Activated T-cell treated with anti-CD3 and anti-CD28 coated beads, Interleukin-2, amount 50 U/mL, for 48 hours (primary cell): ENCODE measurements around the gene MTHFS.
"Not testable (repeated sequence)": the region's sequence is repeated elsewhere in the genome, so short reads cannot be mapped to it uniquely, and the experiment has no call there.

Experiments used
- DNase-seq, 2 experiments: peaks; one replicate each; pipeline ENCODE4 v3.0.0-alpha.2; 2020

Gene MTHFS

DNA sequence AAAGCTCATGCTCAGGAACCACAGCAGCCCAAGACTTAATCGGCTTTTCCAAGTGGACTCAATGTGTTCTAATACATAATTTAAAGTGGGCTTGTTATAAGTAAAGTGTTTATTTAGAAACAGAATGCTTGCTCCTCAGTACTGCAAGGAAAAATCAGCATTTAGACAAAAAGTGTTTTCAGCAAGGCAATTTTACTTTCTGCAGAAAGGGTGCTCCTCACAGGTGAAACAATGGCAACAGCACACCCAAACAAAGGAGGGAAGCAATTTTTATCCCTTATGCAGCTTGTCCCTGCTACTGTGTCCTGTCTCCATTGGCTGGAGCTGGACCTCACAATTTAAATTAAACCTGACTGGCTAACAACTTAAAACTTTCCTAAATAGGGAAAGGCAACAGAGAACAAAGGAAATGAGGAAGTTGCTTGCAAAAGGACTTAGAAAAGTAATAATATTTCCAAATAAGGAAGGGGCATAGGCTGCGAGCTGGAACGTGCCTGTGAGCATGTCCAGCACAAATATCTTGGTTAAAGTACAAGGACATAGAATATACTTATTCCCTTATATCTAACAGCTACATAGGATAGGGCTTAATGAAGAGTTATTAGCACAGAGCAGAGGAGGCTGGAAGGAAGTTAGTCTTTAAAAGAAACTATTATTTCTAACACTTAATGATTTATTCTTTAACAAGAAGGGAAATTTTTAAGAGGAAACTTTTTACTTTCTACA lies 19.1 kb upstream of the MTHFS start:
- DNase-seq: not testable (repeated sequence)

DNA sequence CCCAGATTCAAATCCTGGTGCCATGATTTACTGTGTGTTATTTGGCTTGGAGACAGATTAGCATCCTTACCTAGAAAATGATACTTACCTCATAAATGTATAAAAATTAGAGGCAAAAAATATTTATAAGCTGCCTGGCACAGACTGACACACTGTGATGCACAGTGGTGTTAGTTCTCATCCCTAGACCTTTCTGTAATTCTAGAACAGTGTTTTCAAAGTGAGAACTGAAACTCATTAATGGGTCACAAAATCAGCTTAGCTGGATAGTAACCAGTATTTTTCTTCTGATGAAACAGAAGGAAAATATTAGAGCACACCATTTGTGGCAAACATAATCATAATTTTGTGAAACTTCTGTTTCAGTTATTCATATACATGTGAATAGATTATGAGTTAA lies 17.9 kb upstream of the MTHFS start:
- no peak for DNase-seq

DNA sequence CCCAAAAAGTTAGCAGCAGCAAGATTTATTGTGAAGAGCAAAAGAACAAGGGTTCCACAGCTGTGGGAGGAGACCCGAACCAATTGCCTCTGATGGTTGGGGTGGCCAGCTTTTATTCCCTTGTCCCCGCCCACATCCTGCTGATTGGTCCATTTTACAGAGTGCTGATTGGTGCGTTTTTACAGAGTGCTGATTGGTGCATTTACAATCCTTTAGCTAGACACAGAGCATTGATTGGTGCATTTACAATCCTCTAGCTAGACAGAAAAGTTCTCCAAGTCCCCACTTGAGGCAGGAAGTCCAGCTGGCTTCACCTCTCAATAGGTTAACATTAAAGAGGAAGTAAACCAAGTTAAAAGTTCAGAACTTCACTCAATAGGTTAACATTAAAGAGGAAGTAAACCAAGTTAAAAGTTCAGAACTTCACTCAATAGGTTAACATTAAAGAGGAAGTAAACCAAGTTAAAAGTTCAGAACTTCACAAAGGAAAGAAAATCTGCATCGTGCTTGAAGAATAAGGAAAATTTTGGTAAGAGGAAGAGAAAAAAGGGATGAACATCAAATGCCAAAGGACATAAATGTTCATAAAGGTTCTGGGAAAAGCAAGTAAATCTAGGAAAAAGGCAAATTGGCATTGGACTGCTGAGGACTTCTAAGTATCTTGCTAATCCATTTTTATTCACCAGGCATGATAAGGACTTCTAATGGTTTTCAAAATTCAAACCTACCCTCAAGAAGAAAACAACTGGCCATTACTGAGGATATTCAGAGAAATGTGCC lies 12.9 kb upstream of the MTHFS start:
- not testable (repeated sequence) for DNase-seq

DNA sequence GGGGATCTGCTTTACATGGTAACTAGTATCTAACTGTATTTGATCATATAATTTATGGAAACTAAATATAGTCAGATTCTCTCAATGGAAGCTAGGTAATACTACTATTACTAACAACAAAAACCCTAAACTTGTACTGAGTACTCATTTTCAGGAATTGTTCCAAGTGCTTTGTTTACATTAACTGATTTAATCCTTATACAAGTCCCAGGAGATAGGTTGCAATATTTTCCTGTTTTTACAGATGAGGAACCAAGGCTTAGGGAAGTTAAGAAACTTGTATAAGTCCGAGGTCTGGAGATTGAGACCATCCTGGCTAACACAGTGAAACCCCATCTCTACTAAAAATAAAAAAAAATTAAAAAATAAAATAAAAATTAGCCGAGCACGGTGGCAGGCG lies 7.5 kb upstream of the MTHFS start:
- DNase-seq: no peak

DNA sequence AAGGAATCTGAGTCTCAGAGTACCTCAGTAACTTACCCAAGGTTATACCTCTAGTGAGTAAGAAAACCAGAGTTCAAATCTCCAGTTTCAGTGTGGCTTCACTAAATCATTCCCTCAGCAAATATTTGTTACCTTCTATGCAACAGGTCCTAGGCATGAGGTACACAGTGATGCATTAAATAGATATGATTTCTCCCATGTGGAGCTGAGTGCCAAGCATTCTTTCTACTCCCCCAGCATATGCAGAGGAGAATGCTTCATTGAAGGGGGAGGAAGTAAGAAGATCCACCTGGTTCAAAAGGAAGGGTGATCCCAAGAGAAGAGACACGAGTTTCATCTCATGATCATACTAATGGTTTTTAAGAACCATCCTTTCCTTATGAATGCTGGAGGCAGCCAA lies 6.8 kb upstream of the MTHFS start:
- no peak for DNase-seq

DNA sequence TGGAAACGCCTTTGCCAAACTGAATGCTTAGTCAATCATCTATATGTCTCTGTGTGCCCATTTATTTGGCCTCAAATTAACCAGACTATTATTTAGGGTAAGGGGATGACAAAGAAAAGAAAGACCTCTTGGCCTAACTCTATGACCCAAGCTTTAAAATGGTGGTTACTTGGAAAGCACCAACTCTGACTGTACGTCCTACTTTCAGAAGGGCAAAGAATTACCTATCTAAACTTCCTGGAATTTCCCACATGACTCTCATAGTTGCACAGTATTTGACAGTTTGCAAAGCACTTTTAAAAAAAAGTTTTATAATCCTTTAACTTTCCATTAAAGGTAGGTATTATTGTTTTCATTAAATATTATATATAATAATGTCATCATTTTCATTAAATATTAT lies 6.3 kb upstream of the MTHFS start:
- DNase-seq: no peak

DNA sequence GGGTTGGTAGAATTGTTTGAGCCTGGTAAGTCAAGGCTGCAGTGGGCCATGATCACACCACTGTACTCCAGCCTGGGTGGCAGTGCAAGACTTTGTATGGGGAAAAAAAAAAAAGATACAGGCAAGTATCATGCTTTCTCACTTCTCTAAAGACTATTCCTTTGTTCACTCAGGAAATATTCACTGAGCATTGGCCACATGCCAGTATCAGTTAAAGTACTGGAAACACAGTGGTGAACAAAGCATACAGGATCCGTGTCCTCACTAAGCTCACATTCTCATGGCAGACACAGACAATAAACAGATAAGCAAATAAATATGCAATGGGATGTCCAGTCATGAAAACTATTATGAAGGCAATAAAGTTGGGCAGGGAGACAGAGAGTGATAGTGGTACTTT lies 5.1 kb upstream of the MTHFS start:
- DNase-seq: no peak

DNA sequence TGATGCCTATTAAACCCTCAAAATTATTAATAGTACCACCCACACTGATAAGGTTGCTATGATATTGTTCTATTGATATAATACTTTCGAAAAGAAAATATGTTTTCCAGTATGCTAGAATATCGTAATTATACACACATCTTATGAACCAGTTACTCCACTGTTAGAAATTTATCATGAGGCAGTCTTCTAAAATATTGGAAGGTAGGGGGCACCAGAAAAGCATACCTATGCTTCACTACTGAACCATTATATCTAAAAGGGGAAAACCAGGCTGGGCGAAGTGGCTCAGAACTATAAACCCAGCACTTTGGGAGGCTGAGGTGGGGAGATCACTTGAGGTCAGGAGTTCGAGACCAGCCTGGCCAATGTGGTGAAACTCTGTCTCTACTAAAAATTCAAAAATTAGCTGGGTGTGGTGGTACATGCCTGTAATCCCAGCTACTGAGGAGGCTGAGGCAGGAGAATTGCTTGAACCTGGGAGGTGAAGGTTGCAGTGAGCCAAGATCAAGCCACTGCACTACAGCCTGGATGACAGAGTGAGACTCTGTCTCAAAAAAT lies 4.1 kb upstream of the MTHFS start:
- not testable (repeated sequence) for DNase-seq

DNA sequence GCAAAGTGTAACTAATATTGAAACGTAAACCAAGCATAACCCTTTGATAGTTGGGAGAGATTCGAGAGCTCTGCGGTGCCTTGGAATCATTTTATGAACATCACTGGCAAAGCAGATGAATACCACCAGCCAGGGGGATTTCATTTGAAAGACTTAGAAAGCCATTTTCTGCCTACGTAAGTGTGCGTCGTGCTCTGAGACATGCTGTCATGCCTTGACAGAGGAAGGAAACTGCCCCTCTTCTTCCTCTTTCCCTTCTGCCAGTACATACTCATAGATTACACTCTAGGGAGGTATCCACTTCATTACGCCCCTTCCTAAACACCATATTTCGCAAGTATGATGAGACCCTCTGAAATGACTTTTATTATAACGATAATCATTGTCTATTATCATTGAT lies 3.3 kb upstream of the MTHFS start:
- no peak for DNase-seq

DNA sequence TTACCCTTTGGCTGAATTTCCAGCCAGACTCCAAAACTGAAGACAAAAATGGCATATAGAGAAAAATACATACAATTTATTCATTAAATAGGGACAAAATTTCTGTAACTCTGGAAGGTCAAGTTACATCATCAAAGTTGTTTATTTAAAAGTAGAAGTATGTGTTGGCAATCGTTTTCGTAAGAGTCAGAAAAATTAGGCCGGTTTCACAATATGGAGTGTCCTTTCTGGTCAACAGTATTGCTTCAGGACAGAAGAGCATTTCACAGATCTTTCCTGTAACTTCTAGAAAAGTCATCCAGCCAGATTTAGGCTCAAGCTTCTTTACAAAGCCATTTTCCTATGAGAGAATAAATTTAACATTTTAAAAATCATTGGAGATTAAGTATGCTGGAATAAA lies 2.0 kb upstream of the MTHFS start:
- not testable (repeated sequence) for DNase-seq

DNA sequence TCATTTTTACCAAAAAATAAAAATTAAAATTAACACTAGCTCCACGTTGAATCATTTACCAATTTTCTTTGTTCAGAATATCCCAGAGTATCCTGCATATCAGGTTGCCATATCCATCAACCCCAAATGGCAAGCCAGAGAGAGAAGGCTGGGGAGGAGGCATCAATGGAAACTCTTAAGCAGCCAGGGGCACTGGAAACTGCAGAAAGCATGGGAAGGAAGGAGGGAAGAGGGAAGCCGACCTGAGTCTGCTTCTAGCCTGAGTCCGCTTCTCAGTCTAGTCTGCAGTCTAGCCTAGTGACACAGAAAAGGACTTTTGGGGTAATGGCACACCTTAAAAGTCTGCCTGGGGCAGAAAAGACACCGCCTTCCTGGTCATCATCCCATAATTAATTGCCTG lies 1.6 kb upstream of the MTHFS start:
- no peak for DNase-seq

DNA sequence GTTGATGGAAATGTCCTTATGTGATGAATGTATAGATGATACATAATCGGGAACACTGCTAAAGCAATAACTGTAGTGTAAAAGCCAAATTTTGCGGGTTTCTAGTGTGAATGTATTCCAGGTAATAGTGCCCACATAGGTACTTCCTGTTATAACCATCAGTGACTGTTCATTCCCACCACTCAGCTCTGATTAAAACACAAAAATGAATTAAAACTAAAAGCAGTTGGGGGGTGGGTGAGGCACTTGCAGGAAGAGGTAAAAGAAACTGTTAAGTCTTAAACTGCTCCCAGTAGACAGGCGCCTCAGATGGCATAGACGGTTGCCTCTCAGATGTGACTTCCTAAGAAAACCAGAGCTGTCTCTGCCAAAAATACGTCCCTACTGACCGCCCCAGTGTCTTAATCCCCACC lies 893 bp upstream of the MTHFS start:
- peak; percentile 44 to 55 for DNase-seq

DNA sequence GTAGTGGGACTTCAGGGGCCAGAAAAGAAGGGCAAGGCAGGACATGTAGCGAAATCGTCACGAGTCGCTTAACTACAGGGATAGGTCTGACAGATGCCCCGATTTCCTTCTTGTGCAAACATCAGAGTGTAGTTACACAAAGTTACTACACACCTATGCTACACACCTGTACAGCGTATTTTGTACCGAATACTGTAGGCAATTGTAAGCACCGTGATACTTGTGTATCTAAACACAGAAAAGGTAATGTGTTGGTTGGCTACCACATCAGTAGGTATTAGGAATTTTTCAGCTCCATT lies 515 bp upstream of the MTHFS start:
- DNase-seq: no peak

DNA sequence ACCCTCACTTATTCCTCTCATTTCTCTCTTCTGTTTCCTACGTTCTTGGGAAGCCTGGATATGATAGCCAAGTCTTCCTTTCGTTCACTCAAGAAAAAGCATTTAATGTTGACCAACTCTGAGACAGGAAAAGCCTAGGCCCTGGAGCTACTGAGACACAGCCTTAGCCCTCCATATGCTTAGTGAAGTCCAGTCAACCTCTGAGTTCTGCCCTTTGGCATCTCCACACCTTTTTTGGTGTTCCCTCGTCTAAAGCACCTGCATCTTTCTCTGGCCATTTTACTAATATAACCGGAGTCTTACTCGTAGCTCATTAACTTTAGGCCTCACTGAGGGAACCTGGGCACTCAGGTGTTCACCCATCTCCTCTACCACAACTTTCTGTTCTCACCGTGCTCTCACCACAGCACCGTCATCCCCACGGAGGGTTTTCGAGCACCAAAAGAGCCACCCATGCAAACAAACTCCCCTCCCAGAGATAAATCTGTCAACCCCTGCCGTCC lies 632 bp downstream of the MTHFS start:
- no peak for DNase-seq

DNA sequence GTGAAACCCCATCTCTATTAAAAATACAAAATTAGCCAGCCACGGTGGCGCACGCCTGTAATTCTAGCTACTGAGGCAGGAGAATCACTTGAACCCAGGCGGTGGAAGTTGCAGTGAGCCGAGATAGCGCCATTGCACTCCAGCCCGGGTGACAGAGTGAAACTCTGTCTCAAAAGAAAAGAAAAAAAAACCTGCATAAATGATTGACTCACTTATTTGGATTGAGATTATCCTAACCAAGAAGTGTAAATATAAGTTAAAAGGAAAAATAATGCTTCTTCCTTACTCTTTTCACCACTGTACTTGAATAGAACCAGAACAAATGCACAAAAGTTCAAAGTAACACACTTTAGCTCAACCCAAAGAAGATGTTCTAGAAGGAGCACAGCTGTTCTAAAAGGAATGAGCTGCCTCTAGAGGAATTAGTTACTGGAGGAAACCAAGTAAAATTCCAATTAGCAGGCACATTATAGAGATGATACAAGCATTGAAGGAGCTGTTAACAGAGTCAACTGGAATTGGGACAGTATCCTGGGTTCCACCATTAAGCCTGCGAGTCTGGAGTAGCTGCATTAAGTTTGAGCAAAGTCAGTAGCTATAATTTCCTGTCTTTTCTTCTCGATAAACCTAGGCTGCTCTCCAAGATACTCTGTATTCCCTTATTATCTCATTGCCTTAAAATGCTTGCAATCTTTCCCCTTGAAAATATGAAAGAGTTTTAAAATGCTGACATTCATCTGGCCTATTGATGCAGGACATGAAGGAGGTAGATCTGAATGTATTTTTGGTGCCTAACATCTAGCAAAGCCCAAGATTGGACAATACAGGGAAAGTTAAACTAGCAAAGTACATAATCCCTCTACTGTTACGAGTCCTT lies 9.5 kb downstream of the MTHFS start:
- no peak for DNase-seq

DNA sequence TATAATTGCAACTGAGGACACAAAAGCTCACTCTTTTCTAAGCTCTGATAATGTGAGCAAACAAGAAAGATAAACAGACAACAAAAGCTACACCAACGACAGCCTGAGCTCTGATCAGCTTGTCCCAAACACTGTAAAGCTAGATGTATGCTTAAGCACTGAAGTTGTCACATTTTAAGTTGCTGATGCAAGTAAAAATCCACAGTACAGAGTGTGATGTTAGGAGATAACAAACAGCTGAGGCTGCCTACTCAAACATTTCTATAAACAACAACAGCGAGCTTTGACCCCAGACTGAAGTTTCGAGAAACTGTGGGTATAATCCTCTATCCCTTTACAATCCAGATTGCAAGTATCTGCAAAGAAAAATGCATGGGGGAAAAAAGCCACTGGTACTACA lies 10.7 kb downstream of the MTHFS start:
- DNase-seq: no peak

DNA sequence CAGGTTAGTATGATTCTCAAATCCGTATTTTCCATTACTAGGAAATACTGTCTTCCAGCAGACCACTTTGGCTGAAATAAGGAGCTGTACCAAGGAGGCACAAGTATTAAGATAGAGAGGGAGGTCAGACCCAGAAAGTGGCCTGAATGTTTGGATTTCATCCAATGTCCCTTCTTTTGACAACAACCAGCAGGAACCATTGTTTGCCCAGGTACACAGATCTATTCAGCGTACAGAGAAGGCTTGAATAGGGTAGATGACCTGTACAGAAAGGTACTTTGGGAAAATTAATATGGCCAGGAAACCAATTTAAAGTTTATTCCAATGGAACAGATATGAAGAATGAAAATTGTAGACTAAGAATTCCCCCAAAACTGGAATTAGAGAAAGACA lies 12.6 kb downstream of the MTHFS start:
- no peak for DNase-seq

DNA sequence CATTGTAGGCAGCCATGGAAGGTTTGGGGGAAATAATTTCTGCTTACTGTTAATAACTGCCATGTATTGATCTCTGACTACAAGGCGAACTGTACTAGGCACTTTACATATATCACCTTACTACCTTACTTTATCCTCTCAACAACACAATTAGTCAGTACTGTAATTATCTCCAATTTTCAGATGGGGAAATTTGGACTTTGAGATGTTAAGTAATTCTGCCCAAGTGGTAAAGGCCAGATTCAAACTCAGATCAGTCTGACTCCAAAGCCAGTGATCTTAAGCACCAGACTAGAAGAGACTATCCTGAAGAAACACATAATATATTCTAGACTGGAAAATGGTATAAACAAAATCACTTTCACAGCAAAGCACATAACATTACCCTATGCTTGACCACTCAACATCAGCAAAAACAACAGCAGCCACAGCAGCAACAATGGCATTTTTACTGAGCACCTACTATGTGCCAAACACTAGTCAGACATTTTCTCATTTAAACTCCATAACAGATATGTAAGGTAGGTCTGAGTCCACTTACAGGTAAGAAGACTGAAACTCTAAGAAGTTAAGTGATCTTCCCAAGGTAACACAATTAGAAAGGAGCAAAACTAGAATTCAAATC lies 13.1 kb downstream of the MTHFS start:
- DNase-seq: no peak

DNA sequence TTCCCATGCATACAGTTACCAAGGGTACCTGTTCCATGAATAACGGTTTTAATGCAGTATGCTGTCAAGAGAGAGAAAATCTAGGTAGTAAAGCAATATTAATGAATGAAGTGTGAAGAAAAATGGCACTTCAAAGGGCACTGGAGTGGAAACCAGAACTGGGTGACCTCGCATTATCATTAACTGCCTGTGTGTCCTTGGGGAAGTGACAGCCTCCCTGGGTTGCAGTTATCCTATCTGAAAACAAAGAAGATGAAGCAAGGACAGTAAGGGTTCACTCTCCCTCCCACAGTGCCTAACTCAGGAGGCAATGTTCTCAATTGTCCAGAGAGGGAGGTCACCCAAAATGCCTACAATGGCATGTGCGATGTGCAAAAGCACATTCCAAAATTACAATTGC lies 15.1 kb downstream of the MTHFS start:
- DNase-seq: no peak

DNA sequence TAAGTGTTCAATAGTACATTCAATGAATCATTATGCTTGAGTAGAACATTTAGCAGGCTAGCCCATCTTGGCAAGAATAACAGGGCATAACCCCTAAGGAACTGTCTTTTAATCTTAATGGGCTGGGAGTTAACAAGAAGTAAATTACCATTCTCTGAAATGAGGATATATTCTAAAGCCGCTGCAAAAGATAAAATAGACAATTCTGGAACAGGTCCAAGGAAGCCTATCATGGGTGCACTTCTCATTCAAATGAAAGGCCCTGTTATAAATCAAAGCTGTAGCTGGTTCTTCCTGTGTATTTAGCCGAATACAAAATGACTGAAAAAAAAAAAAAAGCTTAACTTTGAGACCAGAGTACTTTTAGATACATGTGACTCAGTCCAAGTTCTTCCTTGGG lies 15.6 kb downstream of the MTHFS start:
- DNase-seq: no peak

DNA sequence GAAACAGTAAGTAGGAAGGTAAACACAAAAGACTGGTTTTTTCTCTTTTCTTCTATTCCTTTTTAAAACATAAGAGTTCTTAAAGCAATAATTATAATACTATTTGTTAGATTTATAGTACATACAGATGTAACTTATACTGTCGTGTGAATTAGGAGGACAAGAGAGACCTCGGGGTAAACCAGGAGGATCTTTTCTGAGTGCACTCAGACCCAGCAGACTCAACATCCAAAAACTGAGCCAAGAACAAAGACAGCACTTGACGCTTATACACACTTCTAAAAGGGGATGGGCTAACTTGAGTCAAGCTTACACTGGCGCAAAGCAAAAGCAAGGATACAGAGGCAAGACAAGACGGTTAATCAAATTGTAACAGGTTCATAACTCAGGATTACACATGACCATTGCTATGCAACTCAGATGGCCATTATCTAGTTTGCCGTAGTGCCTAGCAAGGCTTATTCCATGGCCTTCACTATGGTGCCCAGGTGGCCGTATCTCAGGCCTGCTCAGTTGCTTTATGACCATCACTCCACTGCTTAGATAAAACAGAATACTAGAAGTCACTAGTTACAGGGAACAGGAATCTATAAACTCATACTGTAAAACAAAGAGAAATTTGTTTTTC lies 18.6 kb downstream of the MTHFS start:
- no peak for DNase-seq

DNA sequence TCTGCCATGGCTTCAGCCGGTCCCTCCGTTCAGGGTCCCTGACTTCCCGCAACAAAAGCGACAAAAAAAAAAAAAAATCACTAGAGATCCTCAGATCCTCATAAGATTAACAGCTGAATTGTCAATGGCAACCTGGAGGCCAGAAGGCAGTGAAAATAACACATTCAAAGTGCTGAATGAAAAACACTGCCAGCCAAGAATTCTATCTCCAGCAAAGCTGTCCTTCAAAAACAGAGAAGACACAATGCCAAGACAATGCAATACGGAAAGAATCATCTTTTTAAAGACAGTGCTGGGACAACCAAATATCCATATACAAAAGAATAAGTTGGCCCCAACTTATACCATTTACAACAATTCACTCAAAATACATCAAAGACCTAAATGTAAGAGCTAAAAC lies 21.6 kb downstream of the MTHFS start:
- DNase-seq: no peak
